A673 (cell line): Measurements from ENCODE around the gene ZNF76. TPM values are rescaled to one million over a fixed set of nuclear protein-coding genes. Genes with fewer than 3 reads are reported as not detected.

ENCODE experiments used
- BruUV-seq: library from RNA; stranded (reverse); fragments of 400-500 nt; replicated peaks from 2 replicates; lab custom pipeline; 2021; lab: Mats Ljungman, UMichigan
- CTCF ChIA-PET: fragments of 300-600 bp; sonication (Branson Sonifier 250); formaldehyde crosslinking; loops from one replicate; lab custom pipeline; 2022; ENCODE audit warnings: antibody characterized with exemption; lab: Charles Lee
- POLR2A ChIA-PET: fragments of 300-600 bp; sonication (Branson Sonifier 250); formaldehyde crosslinking; loops from one replicate; lab custom pipeline; 2022; ENCODE audit warnings: antibody characterized with exemption; ENCODE audit not compliant: low non-redundant PET; lab: Charles Lee
- DNase-seq: peaks from one replicate; pipeline ENCODE4 v3.0.0-alpha.2; 2015; ENCODE audit warnings: low spot score
- H3K27ac ChIP-seq: fragments of 200-600 bp; sonication (generic); 2 replicates; pipeline ENCODE4 v1.5.1; 2016; ENCODE audit warnings: mixed run types, low read depth, mild to moderate bottlenecking, mixed read lengths, antibody characterized with exemption, low read length; ENCODE audit not compliant: poor library complexity, severe bottlenecking
- H3K27me3 ChIP-seq: fragments of 200-600 bp; sonication (generic); replicated peaks from 2 replicates; pipeline ENCODE4 v1.6.1; 2017; ENCODE audit warnings: mixed run types, low read depth, mild to moderate bottlenecking, mixed read lengths, antibody characterized with exemption, low read length; ENCODE audit not compliant: insufficient read depth, poor library complexity
- H3K36me3 ChIP-seq: fragments of 200-600 bp; sonication (generic); 2 replicates; pipeline ENCODE4 v1.6.1; 2016; ENCODE audit warnings: mixed run types, mild to moderate bottlenecking, mixed read lengths, antibody characterized with exemption, low read length; ENCODE audit not compliant: insufficient read depth, poor library complexity, severe bottlenecking
- H3K4me1 ChIP-seq: fragments of 200-600 bp; sonication (generic); 2 replicates; pipeline ENCODE4 v1.6.1; 2017; ENCODE audit warnings: mixed run types, mild to moderate bottlenecking, mixed read lengths, antibody characterized with exemption, low read length; ENCODE audit not compliant: insufficient read depth, poor library complexity, severe bottlenecking
- H3K4me3 ChIP-seq: fragments of 200-600 bp; sonication (generic); 2 replicates; pipeline ENCODE4 v1.5.1; 2016; ENCODE audit warnings: low read depth, mixed run types, mild to moderate bottlenecking, mixed read lengths, low read length; ENCODE audit not compliant: poor library complexity, severe bottlenecking
- H3K9me3 ChIP-seq: fragments of 200-600 bp; sonication (generic); 2 replicates; pipeline ENCODE4 v1.6.1; 2016; ENCODE audit warnings: mixed run types, low read depth, mild to moderate bottlenecking, mixed read lengths, antibody characterized with exemption, low read length; ENCODE audit not compliant: poor library complexity, severe bottlenecking
- CTCF ChIP-seq: fragments of 300-800, 200-600 bp; sonication (generic); conservative IDR thresholded peaks from 2 replicates; pipeline ENCODE4 v1.5.1; 2017; ENCODE audit warnings: low read depth, mild to moderate bottlenecking, antibody characterized with exemption, low read length, moderate library complexity, mixed read lengths
- EZH2 ChIP-seq: fragments of 200-600 bp; sonication (generic); IDR thresholded peaks from 2 replicates; pipeline ENCODE4 v1.6.1; 2017; ENCODE audit warnings: borderline replicate concordance, low read depth, mild to moderate bottlenecking, mixed read lengths, antibody characterized with exemption, low read length; ENCODE audit not compliant: poor library complexity, severe bottlenecking
- intact Hi-C: fragments of 100-400 bp; cut with micrococcal nuclease; formaldehyde crosslinking; loops from one replicate; pipeline ENCODE4 v1.10.0; 2022; ENCODE audit not compliant: unreplicated experiment
- total RNA-seq: library from RNA; stranded (reverse); gene quantifications from 2 replicates; pipeline ENCODE4 v1.2.3, GENCODE V29; 2021

Gene ZNF76
- total RNA-seq, 1 experiment from 2014 or later = 28.7 TPM

DNA sequence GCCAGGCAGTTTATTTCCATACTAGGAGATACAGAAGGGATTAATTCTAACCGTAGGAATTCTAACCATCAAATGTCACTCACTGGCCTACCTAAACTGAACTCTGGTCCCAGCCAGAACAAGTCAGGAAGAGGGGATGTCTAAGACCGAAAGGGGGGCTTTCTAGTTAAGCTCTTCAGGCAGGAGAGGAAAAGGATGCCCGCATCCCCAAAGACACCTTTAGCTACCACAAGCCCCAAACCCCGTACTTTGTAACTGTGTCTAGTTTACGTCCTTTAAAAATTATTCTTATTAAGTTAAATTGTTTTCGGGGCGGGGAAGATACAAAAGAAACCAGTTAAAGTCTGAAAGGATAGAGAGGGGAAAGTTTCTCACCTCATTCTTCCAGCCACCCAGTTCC is 1.2 kb upstream of the ZNF76 start:
- Histone ChIP-seq H3K36me3 (no peaks in the 10 kb centered on the region), H3K9me3 (no peaks in the 10 kb centered on the region), H3K27me3 (no peaks in the 10 kb centered on the region), H3K4me1 (no peaks in the 10 kb centered on the region), H3K4me3 (peak overlapping the region; percentile 82), H3K27ac (peak overlapping the region; percentile 92)
- TSS peak; percentile 67 for BruUV-seq
- intact Hi-C loops = no loop called here
- POLR2A ChIA-PET = no interaction called here
- DNase-seq = no peak
- CTCF ChIA-PET = interaction anchor here (1.5 kb wide), 1 partner anchor 53 kb away, joined by 4 read pairs; no protein-coding TSS in a partner anchor
- TF ChIP-seq EZH2 = no peak
- TF ChIP-seq CTCF = no peak

- peak; percentile 67 for DNase-seq
- Histone ChIP-seq H3K27me3 (no peaks in the 10 kb centered on the region), H3K4me1 (no peaks in the 10 kb centered on the region), H3K27ac (peak overlapping the region; percentile 92), H3K4me3 (peak overlapping the region; percentile 82), H3K36me3 (no peaks in the 10 kb centered on the region), H3K9me3 (no peaks in the 10 kb centered on the region)
- POLR2A ChIA-PET = interaction anchor here (0.5 kb wide), 1 partner anchor 425 kb away, joined by 6 read pairs; no protein-coding TSS in a partner anchor
- BruUV-seq = no TSS peak
- intact Hi-C loops = no loop called here
- CTCF ChIA-PET = interaction anchor here (1.1 to 1.5 kb wide), 2 partner anchors 28 to 54 kb away, joined by 3 to 4 read pairs; no protein-coding TSS in a partner anchor
- TF ChIP-seq CTCF (no peak), EZH2 (no peak)
These were observed 709 bp upstream of the ZNF76 start for GRCh38 chr6:35258858-35259193.

GRCh38 chr6:35259948-35260590 is 534 bp downstream of the ZNF76 start:
- DNase-seq = peak; percentile 9
- Histone ChIP-seq H3K4me3 (peak overlapping the region; percentile 82), H3K9me3 (no peaks in the 10 kb centered on the region), H3K27ac (peak overlapping the region; percentile 92), H3K27me3 (no peaks in the 10 kb centered on the region), H3K4me1 (no peaks in the 10 kb centered on the region), H3K36me3 (no peaks in the 10 kb centered on the region)
- CTCF ChIA-PET = interaction anchor here (0.5 to 1.5 kb wide), 3 partner anchors 29 to 398 kb away, joined by 3 to 6 read pairs (median 4); no protein-coding TSS in a partner anchor
- BruUV-seq = no TSS peak
- POLR2A ChIA-PET = no interaction called here
- intact Hi-C loops = no loop called here
- TF ChIP-seq CTCF = no peak
- no peak for TF ChIP-seq EZH2
